ENCODE data around the gene STIM1.

DNA sequence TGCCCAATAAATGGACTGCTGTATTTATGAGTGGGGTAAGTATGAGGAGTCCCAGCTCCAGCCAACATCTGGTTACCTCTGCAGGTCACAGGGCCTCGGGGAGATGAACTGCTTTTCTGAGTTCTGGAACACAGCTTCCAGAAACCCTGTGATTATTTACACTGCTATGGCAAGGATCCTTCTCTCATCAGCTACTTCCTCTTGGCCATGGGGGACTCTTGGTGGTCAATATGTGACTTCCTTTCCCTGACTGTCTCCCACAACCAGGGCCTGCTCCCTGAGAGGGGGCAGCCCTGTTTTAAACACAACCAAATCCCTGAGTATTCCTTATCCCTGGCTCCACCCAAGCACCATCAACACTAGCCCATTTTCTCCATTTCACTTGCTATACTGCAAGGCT is 24.7 kb upstream of the STIM1 start:
- TF ChIP-seq, protein P1, sequence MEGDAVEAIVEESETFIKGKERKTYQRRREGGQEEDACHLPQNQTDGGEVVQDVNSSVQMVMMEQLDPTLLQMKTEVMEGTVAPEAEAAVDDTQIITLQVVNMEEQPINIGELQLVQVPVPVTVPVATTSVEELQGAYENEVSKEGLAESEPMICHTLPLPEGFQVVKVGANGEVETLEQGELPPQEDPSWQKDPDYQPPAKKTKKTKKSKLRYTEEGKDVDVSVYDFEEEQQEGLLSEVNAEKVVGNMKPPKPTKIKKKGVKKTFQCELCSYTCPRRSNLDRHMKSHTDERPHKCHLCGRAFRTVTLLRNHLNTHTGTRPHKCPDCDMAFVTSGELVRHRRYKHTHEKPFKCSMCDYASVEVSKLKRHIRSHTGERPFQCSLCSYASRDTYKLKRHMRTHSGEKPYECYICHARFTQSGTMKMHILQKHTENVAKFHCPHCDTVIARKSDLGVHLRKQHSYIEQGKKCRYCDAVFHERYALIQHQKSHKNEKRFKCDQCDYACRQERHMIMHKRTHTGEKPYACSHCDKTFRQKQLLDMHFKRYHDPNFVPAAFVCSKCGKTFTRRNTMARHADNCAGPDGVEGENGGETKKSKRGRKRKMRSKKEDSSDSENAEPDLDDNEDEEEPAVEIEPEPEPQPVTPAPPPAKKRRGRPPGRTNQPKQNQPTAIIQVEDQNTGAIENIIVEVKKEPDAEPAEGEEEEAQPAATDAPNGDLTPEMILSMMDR (IDR thresholded peaks at IDR 0.05) = no peak
- TF ChIP-seq POLR2A (IDR thresholded peaks at IDR 0.05; ENCODE audit: low read depth) = no peak
- TF ChIP-seq EP300 (IDR thresholded peaks at IDR 0.05) = no peak
- TF ChIP-seq POLR2AphosphoS5 (IDR thresholded peaks at IDR 0.05) = no peak

Data from esophagus muscularis mucosa (tissue), 4 donors.